ENCODE data around the gene CYBA. TPM values are rescaled to one million over a fixed set of nuclear protein-coding genes. Genes with fewer than 3 reads are reported as not detected.

The CYBA gene
- total and polyA plus RNA-seq, 2 of the 13 experiments (the other 11 are each of a cell fraction or from before 2014, with no cell fraction given), result 196 to 250 TPM

- no TSS peak for BruUV-seq (replicated peaks)
- POLR2A ChIA-PET, result no interaction called here
Measured at GRCh38 chr16:88655053-88655732, 4.3 kb upstream of the CYBA start.

More at GRCh38 chr16:88655053-88655732, 4.3 kb upstream of the CYBA start:
- Histone ChIP-seq H3K9me3 (ENCODE audit: low read length) (no peaks in the 10 kb centered on the region), H3K4me2 (ENCODE audit: low read depth, low read length) (no peak overlapping the region), H3K27ac (ENCODE audit: extremely low read length, insufficient read depth, low read length) (no peak overlapping the region), H2AFZ (ENCODE audit: low read length) (no peak overlapping the region), H3K27me3 (ENCODE audit: control insufficient read depth in 1 of 2, insufficient read depth in 2 of 2, low read length in 2 of 2) (no peaks in the 10 kb centered on the region), H3K4me3 (replicated peaks in 1 of 3; ENCODE audit: insufficient read depth in 1 of 3, low read depth in 2 of 3, low read length in 3 of 3) (no peak overlapping the region), H3K79me2 (ENCODE audit: insufficient read depth, low read length) (peaks cover 39% of the 10 kb centered on the region), H3K9ac (ENCODE audit: insufficient read depth, low read depth, low read length) (no peak overlapping the region), H4K20me1 (ENCODE audit: insufficient read depth, low read length) (peaks cover 26% of the 10 kb centered on the region), H3K4me1 (ENCODE audit: insufficient read depth, low read length) (peaks cover 27% of the 10 kb centered on the region), H3K36me3 (replicated peaks in 1 of 2; ENCODE audit: control insufficient read depth in 1 of 2, insufficient read depth in 2 of 2, low read length in 2 of 2) (peaks cover 13 to 55% of the 10 kb centered on the region in 2 experiments)
- CTCF ChIA-PET (ENCODE audit: low intra/inter-chr PET ratio, low total read pairs), result no interaction called here
- intact Hi-C loops (cut with micrococcal nuclease; ENCODE audit: unreplicated experiment), result no loop called here
- no peak for FAIRE-seq
- TF ChIP-seq SAFB2 (CRISPR knock-in tag; IDR thresholded peaks at IDR 0.05; ENCODE audit: borderline replicate concordance, low read depth) (peak; percentile 52; the same call in 1 of the 2 replicates), GABPB1 (CRISPR knock-in tag; IDR thresholded peaks at IDR 0.05) (0 out of 2 replicates have a peak, but pooled peaks have one; percentile 12), ZNF776 (CRISPR knock-in tag; IDR thresholded peaks at IDR 0.05) (0 out of 2 replicates have a peak, but pooled peaks have one; percentile 35), YEATS4 (CRISPR knock-in tag; IDR thresholded peaks at IDR 0.05; ENCODE audit: borderline replicate concordance) (no peak), ZNF407 (CRISPR knock-in tag; IDR thresholded peaks at IDR 0.05; ENCODE audit: not compliant biosample characterization) (peak; percentile 23), MEIS1 (CRISPR knock-in tag; IDR thresholded peaks at IDR 0.05; ENCODE audit: borderline replicate concordance) (0 out of 2 replicates have a peak, but pooled peaks have one; percentile 41), TOPORS (CRISPR knock-in tag; IDR thresholded peaks at IDR 0.05) (peak; percentile 59; the same call in 1 of the 2 replicates), ZNF557 (CRISPR knock-in tag; IDR thresholded peaks at IDR 0.05) (no peak), TMF1 (CRISPR knock-in tag; IDR thresholded peaks at IDR 0.05; ENCODE audit: low read depth) (0 out of 2 replicates have a peak, but pooled peaks have one; percentile 36), ELF4 (CRISPR knock-in tag; IDR thresholded peaks at IDR 0.05; ENCODE audit: borderline replicate concordance) (no peak)
- DNase-seq (ENCODE audit: low spot score), result no peak
- 99% methylated on average over 46 of the region's 50 CpGs for WGBS (ENCODE audit: low lambda C conversion rate)
- in situ Hi-C loops (cut with HindIII; ENCODE audit: extremely low pct_ligation_motif_present, low pct_unique_long_range_greater_than_20kb), result no loop called here
- ATAC-seq, result no peak
